ENCODE measurements around the gene HPSE2.

GRCh38 chr10:98624963-98625362 lies 610.7 kb downstream of the HPSE2 start:
- TF ChIP-seq EZH2 (IDR thresholded peaks at IDR 0.05; ENCODE audit: insufficient read depth, poor library complexity, severe bottlenecking) (no peak), EZH2phosphoT487 (IDR thresholded peaks at IDR 0.05; ENCODE audit: insufficient read depth, low read depth) (no peak)

All from GM23248 (cell line).